ENCODE measurements around the gene USH2A.

Gene USH2A

DNA sequence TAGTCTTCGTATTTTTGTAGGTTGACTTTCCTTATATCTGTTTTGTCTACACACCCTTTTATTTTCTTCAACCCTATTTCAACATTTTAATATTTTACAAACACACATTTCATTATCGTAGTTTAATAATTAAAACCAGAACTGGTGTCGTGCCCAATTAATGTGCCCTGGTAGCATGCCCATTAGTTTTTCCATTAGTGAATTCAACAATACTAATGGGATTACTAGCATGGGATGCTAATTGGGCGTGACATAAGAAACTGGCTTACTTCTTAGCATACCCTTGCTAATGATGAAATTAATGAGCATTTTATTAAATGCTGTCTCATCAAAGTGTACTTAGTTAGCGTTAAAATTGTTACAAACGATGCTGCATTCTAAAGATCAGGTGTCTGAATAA is 332.7 kb downstream of the USH2A start:
- no peak overlapping the region for H3K4me3 ChIP-seq (ENCODE audit: low read length)
- DNase-seq (ENCODE audit: low read depth), result peak; percentile 46
- TF ChIP-seq CTCF (conservative IDR thresholded peaks at IDR 0.05; ENCODE audit: low read depth, low read length), result no peak

DNA sequence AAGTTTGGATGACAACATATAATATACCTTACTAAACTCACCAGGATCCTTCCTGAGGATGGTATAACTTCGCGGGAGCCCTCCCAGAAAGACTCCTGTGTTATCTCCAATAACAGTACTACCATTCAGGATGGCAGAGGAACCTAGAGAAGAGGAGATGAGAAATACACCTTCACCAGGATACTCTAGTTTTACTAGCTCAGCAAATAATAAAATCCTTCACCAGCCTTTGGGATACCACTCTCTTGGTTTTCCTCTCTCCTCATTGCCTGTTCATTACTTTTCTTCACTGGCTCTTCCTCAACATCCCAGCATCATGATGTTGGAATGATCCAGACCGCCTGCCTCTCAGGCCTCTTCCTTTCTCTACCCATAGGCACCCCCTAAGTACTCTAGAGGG is 336.6 kb downstream of the USH2A start:
- TF ChIP-seq CTCF (conservative IDR thresholded peaks at IDR 0.05; ENCODE audit: low read depth, low read length), result no peak

DNA sequence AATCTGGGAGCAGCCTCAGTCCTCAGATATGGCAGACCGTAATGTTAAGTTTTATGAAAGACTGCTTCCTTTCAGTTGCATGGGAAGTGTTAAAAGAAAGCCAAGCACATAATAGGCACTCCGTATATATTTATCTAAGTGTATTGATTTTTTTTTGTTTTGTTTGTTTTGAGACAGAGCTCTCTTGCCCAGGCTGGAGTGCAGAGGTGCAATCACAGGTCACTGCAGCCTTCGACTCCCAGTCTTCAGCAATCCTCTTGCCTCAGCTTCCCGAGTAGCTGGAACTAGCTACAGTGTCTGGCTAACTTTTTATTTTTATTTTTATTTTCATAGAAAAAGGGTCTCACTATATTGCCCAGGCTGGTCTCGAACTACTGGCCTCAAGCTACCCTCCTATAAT is 341.8 kb downstream of the USH2A start:
- no peak for DNase-seq (ENCODE audit: low read depth)
- H3K4me3 ChIP-seq (ENCODE audit: low read length), result no peak overlapping the region
- no peak for TF ChIP-seq CTCF (conservative IDR thresholded peaks at IDR 0.05; ENCODE audit: low read depth, low read length)

More for the DNA sequence above, 336.6 kb downstream of the USH2A start:
- H3K4me3 ChIP-seq (ENCODE audit: low read length), result no peak overlapping the region
- no peak for DNase-seq (ENCODE audit: low read depth)

DNA sequence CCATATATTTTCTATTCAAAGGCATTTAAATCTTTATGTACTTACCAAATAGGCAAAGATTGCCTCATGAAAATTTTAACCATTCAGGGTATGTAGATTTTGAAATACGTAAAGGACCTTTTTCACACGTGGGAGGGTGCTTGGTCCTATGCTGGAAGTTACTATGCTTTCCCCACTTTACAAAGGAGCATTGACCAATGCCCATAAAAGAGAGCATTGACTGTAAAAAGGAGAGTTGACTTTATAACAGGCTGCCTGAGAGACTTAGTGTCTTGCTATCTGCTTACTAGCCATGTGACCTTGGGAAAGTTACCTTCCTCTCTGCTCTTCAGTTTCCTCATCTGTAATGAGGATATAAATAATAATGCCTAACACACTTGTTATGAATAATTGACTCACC is 346.5 kb downstream of the USH2A start:
- H3K4me3 ChIP-seq (ENCODE audit: low read length), result no peak overlapping the region
- no peak for DNase-seq (ENCODE audit: low read depth)
- no peak for TF ChIP-seq CTCF (conservative IDR thresholded peaks at IDR 0.05; ENCODE audit: low read depth, low read length)

DNA sequence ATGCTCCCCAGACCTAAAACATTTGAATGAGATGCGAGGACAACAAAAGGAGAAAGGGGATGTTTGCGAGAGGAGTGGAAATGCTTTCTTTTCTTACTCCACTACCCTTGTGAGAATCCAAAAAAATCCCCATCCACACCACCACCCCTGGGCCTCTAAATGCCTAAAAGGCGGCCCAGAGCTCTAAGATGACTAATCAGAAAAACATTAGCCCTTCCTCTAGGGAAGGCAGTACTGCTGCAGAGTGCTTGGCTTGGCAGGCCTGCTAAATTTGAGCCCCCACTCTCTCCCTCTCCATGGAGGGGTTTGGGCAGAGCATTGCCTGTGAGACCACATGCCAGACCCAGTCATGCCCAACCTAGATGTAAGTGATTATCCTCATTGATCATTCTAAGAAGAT is 347.9 kb downstream of the USH2A start:
- H3K4me3 ChIP-seq (ENCODE audit: low read length), result no peak overlapping the region
- no peak for TF ChIP-seq CTCF (conservative IDR thresholded peaks at IDR 0.05; ENCODE audit: low read depth, low read length)
- no peak for DNase-seq (ENCODE audit: low read depth)

DNA sequence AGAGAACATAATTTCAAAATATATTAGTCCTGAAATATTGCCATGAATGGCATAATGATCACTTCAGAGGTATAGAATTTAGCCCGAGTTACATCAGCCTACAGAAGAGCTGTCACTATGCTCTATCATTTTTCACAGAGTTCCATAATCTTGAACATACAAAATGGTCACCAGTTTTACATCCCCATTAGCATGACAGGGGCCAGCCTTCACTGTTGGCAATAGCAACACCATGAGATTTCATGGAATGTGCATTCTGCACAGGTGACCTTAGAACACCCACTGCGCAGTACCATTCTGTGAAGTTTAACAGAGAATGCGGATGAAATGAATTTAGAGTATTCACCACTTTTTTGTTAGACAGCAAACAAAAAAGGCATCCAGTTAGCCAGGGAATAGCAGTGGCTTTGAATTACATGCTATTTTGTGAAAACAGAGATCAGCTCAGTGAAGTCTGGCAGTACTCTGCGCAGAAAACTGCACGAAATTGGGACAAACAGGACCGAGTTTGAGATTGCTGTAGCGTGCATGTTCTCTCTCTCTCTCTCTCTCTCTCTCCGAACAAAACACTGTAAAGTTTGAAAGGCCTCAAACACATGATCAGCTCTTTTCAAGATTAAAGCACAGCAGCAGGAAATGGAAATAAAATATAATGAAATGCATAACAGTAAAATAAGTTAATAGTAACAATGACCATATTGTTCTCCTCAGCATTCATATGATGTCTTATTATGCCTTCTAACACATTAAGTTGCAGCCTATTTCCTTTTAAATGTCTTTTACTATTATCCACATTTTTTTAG is 349.3 kb downstream of the USH2A start:
- no peak for TF ChIP-seq CTCF (conservative IDR thresholded peaks at IDR 0.05; ENCODE audit: low read depth, low read length)
- no peak overlapping the region for H3K4me3 ChIP-seq (ENCODE audit: low read length)
- no peak for DNase-seq (ENCODE audit: low read depth)

DNA sequence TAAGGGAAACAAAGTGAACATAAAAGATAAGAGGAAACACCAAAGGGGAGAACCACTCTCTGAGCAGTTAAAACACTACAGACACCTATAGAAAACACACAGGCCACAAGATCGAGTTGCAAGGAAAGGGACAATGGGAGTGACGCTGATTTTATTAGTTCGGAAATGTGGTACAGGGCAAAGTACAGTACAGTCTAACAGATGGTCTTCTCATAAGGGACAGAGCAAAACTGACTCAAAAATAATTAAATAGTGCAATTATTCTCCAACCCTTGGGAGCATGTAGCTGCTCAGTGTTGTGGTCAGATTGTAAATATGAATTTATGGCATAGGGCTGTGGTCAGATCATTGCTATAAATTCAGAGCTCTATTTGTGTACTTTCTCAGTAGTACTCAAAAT is 352.0 kb downstream of the USH2A start:
- no peak for DNase-seq (ENCODE audit: low read depth)
- TF ChIP-seq CTCF (conservative IDR thresholded peaks at IDR 0.05; ENCODE audit: low read depth, low read length), result no peak
- no peak overlapping the region for H3K4me3 ChIP-seq (ENCODE audit: low read length)
